Dedifferentiated amniotic fluid mesenchymal stem cell (primary cell): Measurements from ENCODE around the gene CAMK2G.
"Not testable (repeated sequence)": the region's sequence is repeated elsewhere in the genome, so short reads cannot be mapped to it uniquely, and the experiment has no call there.

Experiments
- DNase-seq: peaks from one replicate; pipeline ENCODE4 v3.0.0-alpha.2; 2016; ENCODE audit errors: extremely low spot score

Gene CAMK2G

GRCh38 chr10:73902351-73902750, 28.0 kb upstream of the CAMK2G start:
- no peak for DNase-seq

- no peak for DNase-seq
Measured at GRCh38 chr10:73901261-73901660, 26.9 kb upstream of the CAMK2G start.

- no peak for DNase-seq
Measured at GRCh38 chr10:73900064-73900463, 25.7 kb upstream of the CAMK2G start.

- DNase-seq: peak; percentile 48
Measured at GRCh38 chr10:73899423-73899822, 25.1 kb upstream of the CAMK2G start.

GRCh38 chr10:73898730-73899410, 24.5 kb upstream of the CAMK2G start:
- DNase-seq: no peak

- no peak for DNase-seq
Measured at GRCh38 chr10:73897693-73898092, 23.3 kb upstream of the CAMK2G start.

GRCh38 chr10:73895381-73895780, 21.0 kb upstream of the CAMK2G start:
- DNase-seq: not testable (repeated sequence)

GRCh38 chr10:73894245-73894971, 20.1 kb upstream of the CAMK2G start:
- no peak for DNase-seq

- no peak for DNase-seq
Measured at GRCh38 chr10:73893426-73893825, 19.1 kb upstream of the CAMK2G start.

GRCh38 chr10:73892310-73893030, 18.1 kb upstream of the CAMK2G start:
- DNase-seq: peak; percentile 86

- no peak for DNase-seq
Measured at GRCh38 chr10:73891540-73891939, 17.2 kb upstream of the CAMK2G start.

GRCh38 chr10:73890830-73891229, 16.5 kb upstream of the CAMK2G start:
- DNase-seq: not testable (repeated sequence)

- DNase-seq: no peak
Measured at GRCh38 chr10:73890261-73890660, 15.9 kb upstream of the CAMK2G start.

GRCh38 chr10:73889416-73889815, 15.1 kb upstream of the CAMK2G start:
- DNase-seq: not testable (repeated sequence)

- DNase-seq: peak; percentile 59
Measured at GRCh38 chr10:73889014-73889413, 14.7 kb upstream of the CAMK2G start.

- DNase-seq: no peak
Measured at GRCh38 chr10:73888514-73888913, 14.2 kb upstream of the CAMK2G start.

- DNase-seq: peak; percentile 92
Measured at GRCh38 chr10:73887294-73888039, 13.1 kb upstream of the CAMK2G start.

- no peak for DNase-seq
Measured at GRCh38 chr10:73886661-73887293, 12.4 kb upstream of the CAMK2G start.

GRCh38 chr10:73886085-73886529, 11.8 kb upstream of the CAMK2G start:
- peak; percentile 71 for DNase-seq

GRCh38 chr10:73884017-73884416, 9.7 kb upstream of the CAMK2G start:
- no peak for DNase-seq

GRCh38 chr10:73881221-73881919, 7.0 kb upstream of the CAMK2G start:
- no peak for DNase-seq
